Stromal cell of bone marrow (primary cell): Measurements from ENCODE around the gene PLCH2.
"Not testable (repeated sequence)": the region's sequence is repeated elsewhere in the genome, so short reads cannot be mapped to it uniquely, and the experiment has no call there.

ENCODE experiments used
- DNase-seq: peaks from one replicate; pipeline ENCODE4 v3.0.0-alpha.2; 2012; ENCODE audit warnings: low read depth

Gene PLCH2

GRCh38 chr1:2476061-2476999, at the start of gene PLCH2:
Gene PLCH2, plus strand, starts transcription at chr1:2476289. Its CDS starts 300 bp downstream, at chr1:2476589.
- DNase-seq, result no peak

GRCh38 chr1:2426540-2426939, 49.5 kb upstream of the PLCH2 start:
- DNase-seq, result no peak

- DNase-seq, result no peak
Measured at GRCh38 chr1:2427051-2427450, 49.0 kb upstream of the PLCH2 start.

DNA sequence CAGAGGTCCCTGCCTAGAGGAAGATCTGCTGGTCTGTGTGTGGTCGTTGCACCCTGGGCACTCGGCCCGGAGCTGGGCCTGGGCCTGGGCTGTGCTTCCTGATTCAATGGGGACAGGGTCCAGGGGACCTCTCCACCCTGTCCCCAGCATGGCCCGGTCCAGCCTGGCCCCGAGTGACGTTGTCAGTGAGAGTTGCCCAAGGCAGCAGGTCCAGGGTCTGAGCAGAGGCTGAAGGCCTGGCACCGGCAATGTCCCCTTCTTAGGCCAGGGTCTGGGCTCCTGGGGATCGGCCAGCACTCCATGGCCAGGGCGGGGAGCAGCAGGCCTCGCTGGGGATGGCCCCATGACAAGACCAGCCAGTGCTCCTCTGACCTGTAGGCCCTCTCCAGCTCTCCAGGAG, 48.1 kb upstream of the PLCH2 start:
- DNase-seq, result no peak

GRCh38 chr1:2428490-2428889, 47.6 kb upstream of the PLCH2 start:
- DNase-seq, result no peak

- DNase-seq, result no peak
Measured at GRCh38 chr1:2429780-2430591, 46.1 kb upstream of the PLCH2 start.

DNA sequence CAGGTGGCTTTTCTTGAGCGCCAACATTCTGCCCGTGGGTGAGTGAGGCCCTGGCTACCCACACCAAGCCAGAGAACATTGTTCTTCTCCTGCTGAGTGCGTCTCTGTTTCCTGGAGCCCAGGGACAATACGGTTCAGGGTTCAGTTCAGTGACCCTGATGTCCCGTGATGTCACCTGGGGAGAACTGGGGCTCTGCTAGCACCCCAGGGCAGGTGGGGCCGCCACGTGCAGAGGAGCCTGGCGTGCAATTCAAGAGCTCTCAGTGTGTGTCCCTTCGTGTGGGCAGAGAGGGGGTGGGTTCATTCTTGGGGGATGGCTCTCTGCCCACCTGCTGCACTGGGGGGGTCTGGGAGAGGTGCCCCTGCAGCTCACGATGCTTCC, 45.5 kb upstream of the PLCH2 start:
- DNase-seq, result no peak

- DNase-seq, result no peak
Measured at GRCh38 chr1:2431103-2431502, 45.0 kb upstream of the PLCH2 start.

GRCh38 chr1:2431518-2431917, 44.6 kb upstream of the PLCH2 start:
- no peak for DNase-seq

DNA sequence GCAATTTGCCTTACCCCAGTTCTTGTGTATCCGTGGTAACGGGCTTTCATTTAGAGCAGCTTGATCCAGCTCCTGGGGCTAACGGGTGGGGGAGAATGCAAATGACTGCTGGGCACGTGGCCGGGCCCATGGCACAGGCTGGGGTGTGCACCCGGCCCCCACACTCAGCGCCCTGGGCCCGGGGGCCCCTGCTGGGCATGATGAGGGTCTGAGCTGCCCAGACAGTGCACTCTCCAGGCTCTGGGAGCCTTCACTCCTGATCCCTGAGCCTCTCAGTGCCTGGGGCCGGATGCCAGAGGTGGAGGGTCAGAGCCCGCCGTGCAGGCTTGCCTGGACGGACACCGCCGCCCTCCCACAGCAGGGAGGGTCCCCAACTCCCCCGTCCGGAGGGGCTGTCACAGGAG, 43.6 kb upstream of the PLCH2 start:
- no peak for DNase-seq

DNA sequence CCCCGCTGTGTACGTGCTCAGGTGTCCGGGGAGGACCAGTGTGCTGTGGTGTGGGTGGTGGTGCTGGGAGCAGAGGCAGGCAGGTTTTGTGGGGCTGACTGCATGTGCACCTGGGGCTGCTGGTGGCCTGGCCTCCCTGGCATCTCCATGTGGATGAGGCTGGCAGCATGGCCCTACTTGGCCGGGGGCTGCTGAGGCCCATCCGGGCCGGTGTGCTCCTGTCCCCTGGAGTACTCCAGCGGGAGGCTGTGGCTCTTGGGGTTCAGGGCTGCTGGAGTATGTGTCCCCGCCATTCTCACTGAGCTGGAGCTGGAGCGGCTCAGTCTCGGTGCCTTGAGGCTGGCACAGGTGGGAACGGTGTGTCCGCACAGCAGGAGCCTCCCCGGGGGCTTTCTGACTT, 42.9 kb upstream of the PLCH2 start:
- no peak for DNase-seq

DNA sequence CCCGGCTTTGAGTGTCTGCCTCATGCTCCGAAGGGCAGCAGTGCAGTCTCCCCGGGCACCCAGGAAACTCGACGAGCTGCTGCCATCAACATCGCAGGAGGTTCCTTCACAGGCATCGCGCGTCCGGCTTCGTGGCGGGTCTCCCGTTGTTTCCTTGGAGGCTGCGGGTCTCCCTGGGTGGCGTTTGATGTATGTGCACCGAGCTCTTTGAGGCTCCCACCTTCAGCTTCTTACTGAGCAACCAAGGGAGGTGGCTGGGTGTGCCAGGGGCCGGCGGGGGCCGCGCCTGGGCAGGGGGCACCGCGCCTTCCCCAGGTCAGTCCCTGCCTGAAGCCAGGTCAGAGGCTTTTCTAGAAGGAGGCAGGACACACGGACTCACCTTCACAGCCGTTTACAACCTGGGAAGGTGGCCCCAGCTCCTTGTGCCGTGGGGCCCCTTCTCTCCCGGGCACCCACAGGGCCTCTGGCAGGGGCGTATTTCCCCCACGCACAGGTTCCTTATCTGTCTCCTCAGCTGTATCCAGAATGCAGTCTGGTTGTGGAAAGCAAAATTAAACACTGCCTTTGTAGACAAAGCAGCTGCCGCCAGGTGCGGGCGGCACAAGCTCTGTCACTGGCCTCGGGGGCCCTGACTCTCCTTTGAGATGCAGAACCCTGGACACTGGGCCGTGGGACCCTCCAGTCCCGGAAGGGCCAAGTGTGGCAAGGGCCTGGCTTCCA, 42.0 kb upstream of the PLCH2 start:
- no peak for DNase-seq

DNA sequence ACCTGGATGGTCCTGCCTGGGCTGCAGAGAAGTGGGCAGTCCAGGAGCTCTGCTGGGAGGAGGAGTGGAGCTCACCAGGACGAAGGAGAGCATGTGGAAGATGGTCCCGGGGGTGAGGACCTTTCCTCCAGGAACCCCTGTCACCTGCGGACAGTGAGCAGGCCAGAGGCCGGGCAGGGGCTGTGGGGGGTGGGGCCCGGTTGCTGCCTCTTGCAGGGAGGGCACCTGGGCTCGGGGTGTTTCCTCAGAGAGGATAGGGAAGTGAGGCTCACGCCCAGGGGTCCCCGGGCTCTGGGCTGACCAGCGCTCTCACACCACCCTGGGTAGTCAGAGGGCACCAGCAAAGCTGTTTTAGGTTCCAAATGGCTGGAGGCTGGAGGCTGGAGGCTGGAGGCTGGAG, 41.0 kb upstream of the PLCH2 start:
- DNase-seq, result no peak

DNA sequence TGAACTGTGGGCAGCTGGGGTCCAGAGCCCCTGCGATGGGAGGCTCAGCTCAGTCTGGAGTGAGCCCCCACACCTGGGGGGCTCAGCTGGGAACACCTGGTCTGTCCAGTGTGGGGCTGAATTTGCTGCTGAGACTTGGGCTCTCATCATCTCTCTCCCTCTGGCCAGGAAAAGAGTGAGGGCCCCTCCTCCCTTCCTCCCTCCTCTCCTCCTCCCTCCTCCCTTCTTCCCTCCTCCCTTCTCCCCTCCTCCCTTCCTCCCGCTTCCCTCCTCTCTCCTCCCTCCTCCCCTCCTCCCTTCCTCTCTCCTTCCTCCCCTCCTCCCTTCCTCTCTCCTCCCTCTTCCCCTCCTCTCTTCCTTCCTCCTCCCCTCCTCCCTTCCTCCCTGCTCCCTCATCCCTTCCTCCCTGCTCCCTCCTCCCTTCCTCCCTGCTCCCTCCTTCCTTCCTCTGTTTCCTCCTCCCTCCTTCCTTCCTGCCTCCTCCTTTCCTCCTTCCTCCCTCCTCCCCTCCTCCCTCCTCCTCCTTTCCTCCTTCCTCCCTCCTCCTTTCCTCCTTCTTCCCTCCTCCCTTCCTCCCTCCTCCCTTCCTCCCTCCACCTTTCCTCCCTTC, 40.2 kb upstream of the PLCH2 start:
- no peak for DNase-seq

DNA sequence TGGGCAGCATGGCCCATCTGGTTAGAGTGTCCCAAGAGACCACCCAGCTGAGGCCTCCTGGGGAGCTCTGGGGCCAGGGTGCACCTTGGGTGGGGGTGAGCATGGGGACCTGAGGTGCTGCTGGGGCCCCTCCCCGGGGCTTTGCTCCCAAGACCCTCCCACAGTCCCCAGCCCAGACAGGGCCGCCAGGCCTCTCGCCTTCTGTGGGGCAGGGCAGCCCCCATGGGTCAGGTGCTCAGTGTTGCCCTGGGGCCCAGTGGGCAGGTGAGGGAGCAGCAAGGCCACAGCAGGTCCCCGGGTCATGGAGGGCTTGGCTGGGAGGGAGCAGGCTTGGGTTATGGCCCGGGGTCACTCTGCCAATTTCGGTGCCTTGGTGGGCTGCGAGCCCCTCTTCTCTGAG, 39.2 kb upstream of the PLCH2 start:
- DNase-seq, result no peak

DNA sequence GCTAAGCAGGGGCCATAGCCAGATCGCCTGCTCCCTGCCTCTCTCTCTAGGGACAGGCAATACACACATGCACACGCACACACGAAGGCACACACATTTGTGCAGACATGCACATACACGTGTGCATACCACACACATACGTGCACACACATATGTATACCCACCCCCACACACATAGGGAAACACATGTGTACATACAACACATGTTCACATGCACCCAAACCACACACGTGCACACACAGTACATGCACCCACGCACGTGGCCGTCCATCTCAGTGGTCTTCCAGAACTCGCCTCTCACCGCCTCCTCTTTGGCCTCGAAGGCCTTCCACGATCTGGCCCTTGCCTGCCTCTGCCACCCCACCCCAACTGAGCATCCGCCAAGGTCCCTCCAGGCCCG, 38.5 kb upstream of the PLCH2 start:
- DNase-seq, result no peak

- DNase-seq, result no peak
Measured at GRCh38 chr1:2438038-2438437, 38.1 kb upstream of the PLCH2 start.

DNA sequence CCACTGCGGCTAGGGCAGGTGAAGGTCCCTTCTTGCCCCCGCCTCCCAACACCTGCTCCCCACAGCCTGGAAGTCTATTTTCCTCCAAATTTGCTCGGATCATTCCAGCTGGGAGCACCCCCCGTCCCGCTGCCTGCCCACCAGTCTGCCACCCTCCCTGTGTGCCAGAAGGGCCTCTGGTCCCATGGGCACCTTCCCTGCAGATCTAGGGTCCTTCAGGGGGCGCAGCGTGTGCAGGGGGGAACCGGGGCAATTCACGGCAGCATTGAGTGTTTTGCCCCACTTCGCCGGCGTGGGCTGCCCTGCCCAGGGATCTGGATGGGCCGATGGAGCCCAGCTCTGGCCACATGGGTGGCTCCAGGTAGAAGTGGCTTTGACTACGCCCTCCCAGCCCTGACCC, 37.4 kb upstream of the PLCH2 start:
- no peak for DNase-seq

- no peak for DNase-seq
Measured at GRCh38 chr1:2439369-2439768, 36.7 kb upstream of the PLCH2 start.

- not testable (repeated sequence) for DNase-seq
Measured at GRCh38 chr1:2440346-2440745, 35.7 kb upstream of the PLCH2 start.

DNA sequence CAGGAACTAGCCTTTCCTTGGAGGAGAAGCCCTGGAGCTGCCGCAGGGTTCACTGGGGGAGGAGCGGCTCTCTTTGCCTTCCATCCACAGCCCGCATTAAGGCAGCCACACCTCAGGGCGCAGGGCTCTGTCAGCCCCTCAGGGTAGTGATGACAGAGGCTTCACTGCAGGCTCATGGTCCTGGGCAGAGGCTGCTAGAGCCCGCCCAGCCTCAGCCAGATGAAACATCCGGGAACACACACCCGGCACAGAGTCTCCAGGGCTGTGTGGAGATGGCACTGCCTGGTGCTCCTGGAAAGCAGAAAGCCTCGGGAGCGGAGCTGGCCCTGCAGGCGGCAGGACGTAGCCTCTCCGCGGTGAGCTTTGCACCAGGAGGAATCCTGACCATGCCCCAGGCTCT, 34.3 kb upstream of the PLCH2 start:
- DNase-seq, result no peak

- no peak for DNase-seq
Measured at GRCh38 chr1:2442661-2443060, 33.4 kb upstream of the PLCH2 start.
